CD4-positive, alpha-beta T cell treated with Interleukin-4 for 4 hours (primary cell): ENCODE measurements around the gene STPG2.
"Not testable (repeated sequence)": the region's sequence is repeated elsewhere in the genome, so short reads cannot be mapped to it uniquely, and the experiment has no call there.

ENCODE experiments used
- DNase-seq: peaks from one replicate; pipeline ENCODE4 v3.0.0-alpha.2; 2020

STPG2 gene

DNA sequence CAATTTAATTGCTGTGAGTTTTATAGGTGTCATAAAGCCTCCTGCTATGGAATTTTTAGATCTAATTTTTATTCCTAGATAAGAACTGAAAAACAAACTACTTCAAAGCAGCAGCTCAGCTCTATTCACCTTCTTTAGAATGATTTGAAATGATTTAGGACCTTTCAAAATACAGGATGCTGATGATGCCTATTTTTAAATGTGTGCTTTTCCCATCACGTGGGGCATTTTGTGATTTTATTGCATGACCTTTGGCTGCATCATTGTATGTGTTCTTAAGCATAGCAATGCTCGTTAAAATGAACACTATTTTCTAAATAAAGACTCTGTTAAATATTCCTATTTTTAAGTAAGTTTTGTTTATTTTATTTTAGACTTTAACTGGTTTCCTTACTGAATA, 537.3 kb downstream of the STPG2 start:
- no peak for DNase-seq

DNA sequence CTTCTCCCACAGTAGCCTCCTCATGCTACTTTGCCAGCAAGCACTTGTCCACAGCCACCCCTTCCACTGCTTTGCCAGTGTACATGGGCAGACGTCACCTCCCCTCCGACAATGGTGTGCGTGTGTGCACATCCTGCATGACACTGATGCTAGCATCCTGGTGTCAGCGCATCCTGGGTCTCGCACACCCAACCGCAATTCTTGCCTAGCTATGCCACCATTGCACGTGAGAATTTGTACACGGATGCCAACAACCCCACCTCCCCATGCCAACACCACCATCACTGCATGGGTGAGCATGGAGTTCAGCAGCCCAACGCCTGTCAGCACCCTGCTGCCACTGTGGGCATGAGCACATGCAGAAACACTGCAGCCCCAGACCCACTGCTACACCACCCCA, 550.0 kb downstream of the STPG2 start:
- DNase-seq, result no peak

DNA sequence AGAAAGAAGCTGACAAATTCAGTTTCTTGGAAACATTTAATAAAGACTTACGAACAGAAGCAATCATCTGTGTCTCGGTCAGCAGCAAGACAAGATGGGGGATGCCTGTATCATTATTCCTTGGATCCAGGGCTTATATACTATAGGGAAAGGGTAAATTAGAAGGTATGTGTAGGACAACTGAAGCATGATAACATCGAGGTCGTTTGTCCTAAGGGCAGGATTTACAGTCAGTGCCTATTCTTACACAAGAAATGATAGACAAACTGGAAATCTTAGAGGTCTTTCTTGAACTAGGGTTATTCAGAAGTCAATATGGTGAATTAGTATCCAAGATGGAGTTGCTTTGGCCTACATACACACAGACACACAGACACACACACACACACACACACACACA, 553.0 kb downstream of the STPG2 start:
- no peak for DNase-seq

DNA sequence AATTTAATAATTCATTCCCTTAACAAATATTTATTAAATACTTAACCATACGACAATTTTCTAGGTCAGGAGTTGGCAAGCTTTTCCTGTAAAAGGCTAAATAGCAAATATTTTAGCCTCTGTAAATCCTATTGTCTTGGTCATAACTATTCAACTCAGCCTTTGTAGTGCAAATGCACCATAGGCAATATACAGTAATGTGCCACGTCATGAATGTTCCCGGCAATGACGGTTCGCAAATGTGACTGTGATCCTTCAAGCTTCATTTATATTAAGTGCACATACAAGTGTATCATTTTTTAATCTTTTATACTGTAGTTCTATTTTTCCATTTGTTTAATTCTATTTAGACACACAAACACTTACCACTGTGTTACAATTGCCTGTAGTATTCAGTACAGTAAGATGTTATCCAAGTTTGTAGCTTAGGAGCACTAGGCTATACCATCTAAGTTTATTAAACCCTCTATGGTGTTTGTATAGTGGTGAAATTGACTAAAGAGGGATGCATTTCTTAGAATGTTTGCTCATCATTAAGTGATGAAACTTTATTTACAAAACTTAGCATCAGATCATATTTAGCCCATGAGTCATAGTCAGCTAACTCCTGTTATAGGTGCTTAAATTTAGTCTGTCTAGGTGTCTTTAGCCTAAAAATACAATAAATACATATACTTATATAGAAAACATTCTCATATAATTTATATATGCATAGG, 553.6 kb downstream of the STPG2 start:
- DNase-seq, result no peak

DNA sequence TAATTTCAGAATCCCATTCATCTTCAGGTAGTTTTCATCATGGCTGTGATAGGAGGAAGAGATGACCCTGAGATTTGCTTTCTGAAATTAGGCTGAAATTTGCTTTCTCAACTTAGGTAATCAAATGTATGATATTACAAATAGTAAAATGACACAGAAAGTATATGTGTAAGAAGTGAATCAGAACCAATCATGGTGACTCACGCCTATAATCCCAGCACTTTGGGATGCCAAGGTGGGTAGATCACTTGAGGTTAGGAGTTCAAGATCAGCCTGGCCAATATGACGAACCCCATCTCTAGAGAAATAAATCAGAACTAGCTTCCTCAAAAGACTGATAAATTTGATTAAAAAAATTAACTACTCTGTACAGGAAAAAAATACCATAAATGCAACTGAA, 555.4 kb downstream of the STPG2 start:
- no peak for DNase-seq

DNA sequence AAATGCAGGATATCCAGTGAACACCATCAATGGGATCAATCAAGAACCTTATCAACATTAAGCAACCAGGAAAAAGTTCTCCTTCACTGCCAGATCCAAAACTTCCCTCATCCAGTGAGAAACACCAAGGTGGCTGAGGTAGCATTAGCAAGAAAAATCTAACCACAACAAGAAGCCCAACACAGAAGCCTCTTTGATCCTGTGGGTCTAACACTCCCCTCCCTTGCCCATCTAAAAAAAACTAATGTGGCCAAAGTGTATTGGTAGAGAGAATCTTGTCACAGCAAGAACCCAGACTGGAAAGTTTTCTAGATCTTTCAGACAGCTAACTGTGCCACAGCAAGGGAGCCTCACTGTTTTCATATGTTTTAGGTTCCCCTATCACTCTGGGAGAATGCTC, 558.0 kb downstream of the STPG2 start:
- no peak for DNase-seq

DNA sequence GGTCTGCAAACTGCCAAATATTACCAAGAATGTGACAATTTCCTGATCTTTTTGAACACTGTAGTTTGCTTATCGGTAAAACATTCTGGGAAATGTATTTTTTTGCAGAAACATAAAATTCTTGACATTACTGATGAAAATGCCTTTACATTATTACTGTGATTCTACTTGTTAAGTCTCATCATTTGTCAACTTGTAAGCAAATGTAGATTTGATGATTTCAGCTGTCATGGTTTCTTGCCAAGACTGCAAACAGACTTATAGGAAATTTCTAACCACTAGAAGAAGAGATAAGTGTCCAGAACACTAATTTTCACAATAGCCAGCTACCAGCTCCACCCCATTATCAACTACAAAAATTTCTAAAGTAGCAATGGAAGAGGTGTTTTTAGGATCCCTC, 560.4 kb downstream of the STPG2 start:
- DNase-seq, result no peak

DNA sequence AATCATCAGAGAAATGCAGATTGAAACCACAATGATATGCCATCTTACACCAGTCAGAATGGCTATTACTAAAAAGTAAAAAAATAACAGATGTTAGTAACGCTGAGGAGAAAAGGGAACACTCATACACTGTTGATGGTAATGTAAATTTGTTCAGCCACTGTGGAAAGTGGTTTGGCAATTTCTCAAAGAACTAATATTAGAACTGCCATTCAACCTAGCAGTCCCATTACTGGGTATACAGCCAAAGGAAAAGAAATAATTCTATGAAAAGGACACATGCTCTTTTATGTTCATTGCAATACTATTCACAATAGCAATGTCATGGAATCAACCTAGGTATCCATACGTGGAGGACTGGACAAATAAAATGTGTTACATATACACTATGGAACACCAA, 566.3 kb downstream of the STPG2 start:
- no peak for DNase-seq

DNA sequence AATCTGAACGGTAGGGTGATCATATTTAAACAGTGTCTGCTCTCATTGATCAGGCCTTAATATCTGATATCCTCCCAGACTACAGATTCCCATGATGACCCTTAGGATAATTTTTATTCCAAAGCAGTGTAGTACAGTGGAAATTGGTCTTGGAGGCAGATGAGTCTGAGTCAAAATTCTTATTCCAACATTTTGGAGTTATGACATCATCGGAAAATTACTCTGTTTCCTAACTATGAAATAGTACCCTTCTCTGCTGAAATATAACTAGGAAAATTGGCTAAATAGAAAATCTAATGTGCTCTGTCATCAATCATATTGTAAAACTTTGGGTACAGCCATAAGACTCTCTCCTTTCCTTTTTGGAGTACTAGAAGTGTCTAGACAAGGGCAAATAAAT, 583.3 kb downstream of the STPG2 start:
- no peak for DNase-seq

DNA sequence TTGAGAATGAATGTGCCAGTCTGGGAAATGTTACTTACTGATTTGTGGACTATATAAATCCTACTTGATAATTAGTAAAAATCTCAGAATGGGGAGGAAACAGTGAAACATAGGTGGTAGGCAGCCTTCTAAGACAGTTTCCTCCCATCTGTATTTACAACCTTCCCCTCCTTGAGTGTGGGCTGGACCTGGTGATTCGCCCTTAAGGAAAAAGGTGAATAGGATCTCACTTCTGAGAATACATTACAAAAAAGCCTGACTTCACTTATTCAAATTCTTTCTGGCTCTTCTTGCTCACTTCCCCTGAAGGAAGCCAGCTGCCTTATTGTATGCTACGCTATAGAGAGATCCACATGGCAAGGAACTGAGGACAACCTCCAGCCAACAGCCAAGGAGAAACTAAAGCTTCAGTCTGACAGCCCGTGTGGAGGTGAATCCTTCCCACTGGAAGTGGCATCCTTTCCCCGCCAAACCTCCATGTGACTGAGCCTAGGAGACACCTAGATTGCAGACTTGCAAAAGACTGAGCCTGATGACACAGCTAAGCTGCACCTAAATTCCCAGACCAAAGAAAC, 585.0 kb downstream of the STPG2 start:
- DNase-seq, result no peak

DNA sequence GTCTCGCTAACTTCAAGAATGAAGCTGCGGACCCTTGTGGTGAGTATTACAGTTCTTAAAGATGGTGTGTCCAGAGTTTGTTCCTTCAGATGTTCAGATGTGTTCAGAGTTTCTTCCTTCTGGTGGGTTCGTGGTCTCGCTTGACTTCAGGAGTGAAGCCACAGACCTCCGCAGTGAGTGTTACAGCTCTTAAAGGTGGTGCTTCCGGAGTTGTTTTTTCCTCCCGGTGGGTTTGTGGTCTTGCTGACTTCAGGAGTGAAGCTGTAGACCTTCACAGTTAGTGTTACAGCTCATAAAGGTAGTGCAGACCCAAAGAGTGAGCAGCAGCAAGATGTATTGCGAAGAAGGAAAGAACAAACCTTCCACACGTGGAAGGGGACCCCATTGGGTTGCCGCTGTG, 592.6 kb downstream of the STPG2 start:
- not testable (repeated sequence) for DNase-seq

DNA sequence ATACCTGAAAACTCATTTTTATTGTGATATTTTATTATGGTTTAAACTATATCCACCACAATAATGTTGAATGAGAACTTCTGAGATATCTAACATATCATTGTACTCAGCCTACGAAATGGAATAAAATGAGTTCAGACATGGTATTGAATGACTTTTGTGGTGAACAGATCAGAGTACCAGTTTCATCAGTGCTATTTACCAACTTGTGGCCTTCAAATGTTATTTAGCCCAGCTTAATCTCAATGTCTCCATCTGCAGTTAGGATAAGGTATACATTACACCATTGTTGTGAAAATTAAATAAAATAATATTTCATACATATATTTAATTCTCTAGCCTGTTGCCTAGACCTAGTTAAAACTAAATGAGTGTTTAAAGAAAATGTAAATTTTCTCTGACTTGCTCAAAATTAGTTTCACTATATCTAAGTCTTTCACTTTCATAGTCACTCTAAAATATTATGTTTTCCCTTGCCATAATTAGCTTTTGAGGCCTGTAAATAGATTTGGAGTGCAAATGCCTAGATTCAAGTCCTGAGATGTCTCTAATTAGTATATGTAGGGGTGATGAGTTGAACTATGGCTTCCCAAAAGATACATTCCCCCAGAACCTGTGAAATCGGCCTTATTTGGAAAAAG, 594.2 kb downstream of the STPG2 start:
- DNase-seq, result no peak

DNA sequence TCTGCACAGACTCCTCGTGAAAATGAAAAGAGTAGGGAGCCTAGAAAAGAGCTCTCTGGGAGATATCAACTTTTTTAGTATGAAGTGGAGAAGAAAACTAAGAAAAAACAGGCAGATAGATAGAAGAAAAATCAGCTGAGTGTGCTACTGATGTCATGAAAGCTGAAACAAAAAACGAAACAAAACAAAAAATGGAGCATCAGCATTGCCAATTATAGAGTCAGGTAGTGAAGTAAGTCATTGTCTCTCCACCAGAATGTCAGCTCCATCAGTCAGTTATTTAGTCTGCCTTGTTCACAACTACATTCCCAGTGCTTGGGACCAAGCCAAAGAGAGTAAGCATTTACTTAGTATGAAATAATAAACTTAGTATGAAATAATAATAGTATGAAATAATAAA, 595.1 kb downstream of the STPG2 start:
- DNase-seq, result no peak

DNA sequence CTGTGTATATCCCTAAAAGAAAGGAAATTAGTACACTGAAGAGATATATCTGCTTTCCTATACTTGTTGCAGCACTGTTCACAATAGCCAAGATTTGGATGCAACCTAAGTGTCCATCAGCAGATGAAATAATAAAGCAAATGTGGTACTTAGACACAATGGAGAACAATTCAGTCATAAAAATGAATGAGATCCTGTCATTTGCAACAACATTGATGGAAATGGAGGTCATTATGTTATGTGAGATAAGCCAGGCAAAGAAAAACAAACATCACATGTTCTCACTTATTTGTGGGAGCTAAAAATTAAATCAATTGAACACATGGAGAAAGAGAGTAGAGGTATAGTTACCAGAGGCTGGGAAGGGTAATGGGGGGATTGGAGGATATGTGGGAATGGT, 611.9 kb downstream of the STPG2 start:
- no peak for DNase-seq

DNA sequence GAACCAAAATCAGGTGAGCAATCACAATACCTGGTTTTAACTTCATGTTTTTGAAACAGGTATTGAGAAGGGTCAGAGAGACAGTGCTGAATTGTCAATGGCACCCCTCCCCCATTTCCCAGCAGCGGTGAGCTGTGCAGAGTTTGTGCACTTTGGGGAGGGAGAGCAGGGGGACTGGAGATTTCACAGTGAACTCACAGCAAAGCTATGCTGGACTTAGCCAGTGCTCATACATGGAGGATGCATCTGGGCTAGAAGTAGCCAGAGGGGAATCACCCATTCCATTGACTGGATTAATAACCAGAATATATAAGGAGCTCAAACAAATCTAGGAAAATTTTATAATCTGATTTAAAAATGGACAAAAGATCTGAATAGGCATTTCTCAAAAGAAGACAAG, 612.6 kb downstream of the STPG2 start:
- no peak for DNase-seq

DNA sequence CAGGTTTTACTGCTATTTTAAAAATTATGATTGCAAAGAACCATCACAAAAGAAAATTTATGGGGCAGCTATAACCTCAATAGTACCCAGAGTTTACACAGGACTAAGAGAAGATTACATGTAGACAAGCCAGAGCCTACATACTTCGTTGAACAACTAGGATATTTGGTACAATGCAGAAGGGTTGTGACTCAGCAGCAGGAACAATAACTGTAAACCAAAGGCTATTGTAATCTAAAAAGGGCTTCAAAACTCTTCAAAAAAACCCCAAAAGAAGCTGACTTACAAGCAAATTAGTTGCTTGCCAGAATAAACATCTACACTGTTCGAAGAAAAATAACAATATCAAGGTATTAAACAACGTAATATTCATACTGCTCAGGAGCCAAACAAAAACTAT, 618.0 kb downstream of the STPG2 start:
- no peak for DNase-seq

DNA sequence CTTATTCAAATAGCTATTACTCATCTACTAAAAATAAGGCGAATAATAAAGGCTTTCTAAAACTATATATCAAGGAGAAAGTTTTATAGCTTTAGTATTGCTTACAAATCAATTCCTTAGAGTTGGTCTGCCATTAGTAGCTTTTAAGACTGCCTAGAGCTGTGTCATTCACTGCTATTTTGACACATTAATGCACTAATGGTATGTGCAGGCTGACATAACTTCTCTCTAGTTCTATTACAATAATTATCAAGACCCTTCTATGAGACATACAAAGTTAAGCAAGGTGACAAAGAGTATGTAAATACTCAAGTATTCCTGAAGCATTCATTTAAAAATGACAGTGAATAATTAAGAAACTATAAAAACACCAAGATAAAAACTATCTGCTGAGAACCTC, 625.3 kb downstream of the STPG2 start:
- DNase-seq, result no peak

DNA sequence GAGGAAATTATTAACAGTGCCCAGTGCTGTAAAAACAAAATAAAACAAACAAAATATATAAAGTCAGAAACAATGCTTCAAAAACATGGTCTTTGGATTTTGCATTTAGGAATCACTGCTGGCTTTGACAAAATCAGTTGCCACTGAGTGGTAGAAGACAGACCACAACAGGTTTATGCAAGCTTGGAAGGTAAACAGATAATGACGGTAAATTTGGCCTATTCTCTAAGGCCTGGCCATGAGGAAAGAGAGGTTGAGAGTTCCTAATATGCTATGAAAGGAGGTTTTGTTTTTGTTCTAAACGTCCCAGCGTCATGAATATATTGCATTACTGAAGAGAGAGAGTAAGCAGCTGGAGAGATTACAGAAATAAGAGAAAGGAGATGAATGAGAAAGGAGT, 629.4 kb downstream of the STPG2 start:
- no peak for DNase-seq
